Astrocyte (in vitro differentiated cells and primary cell): ENCODE data around the gene METAP1D. TPM values are rescaled to one million over a fixed set of nuclear protein-coding genes. Genes with fewer than 3 reads are reported as not detected.

Source experiments
- DNase-seq: peaks from one replicate; pipeline ENCODE4 v3.0.0-alpha.2; 2010; ENCODE audit warnings: low read depth
- FAIRE-seq: peaks from 2 replicates; lab custom pipeline; 2011; peaks lifted over from hg19 to GRCh38; lab: Jason Lieb, UNC
- H2AFZ ChIP-seq: 2 replicates; pipeline ENCODE4 v1.6.0; 2012; ENCODE audit warnings: low read depth, low read length, inconsistent platforms
- H3K27ac ChIP-seq: 2 replicates; pipeline ENCODE4 v1.5.1; 2011; ENCODE audit warnings: low read depth, low read length, inconsistent platforms
- H3K27me3 ChIP-seq: 2 replicates; pipeline ENCODE4 v1.6.0; 2011; ENCODE audit warnings: low read length, inconsistent platforms; ENCODE audit not compliant: insufficient read depth
- H3K36me3 ChIP-seq: 2 replicates; pipeline ENCODE4 v1.5.1; 2011; ENCODE audit warnings: low read length, inconsistent platforms; ENCODE audit not compliant: insufficient read depth
- H3K4me1 ChIP-seq: 2 replicates; pipeline ENCODE4 v1.5.1; 2011; ENCODE audit warnings: low read length, inconsistent platforms; ENCODE audit not compliant: insufficient read depth
- H3K4me2 ChIP-seq: 2 replicates; pipeline ENCODE4 v1.6.0; 2012; ENCODE audit warnings: low read length, inconsistent platforms
- H3K4me3 ChIP-seq: 2 replicates; pipeline ENCODE4 v1.5.1; 2011; ENCODE audit warnings: low read depth, mild to moderate bottlenecking, low read length, inconsistent platforms; ENCODE audit not compliant: insufficient read depth
- H3K79me2 ChIP-seq: 2 replicates; pipeline ENCODE4 v1.6.0; 2012; ENCODE audit warnings: mild to moderate bottlenecking, low read length, inconsistent platforms; ENCODE audit not compliant: insufficient read depth
- H3K9ac ChIP-seq: 2 replicates; pipeline ENCODE4 v1.6.0; 2012; ENCODE audit warnings: mild to moderate bottlenecking, low read length, inconsistent platforms
- H3K9me3 ChIP-seq: 2 replicates; pipeline ENCODE4 v1.5.1; 2012; ENCODE audit warnings: low read depth, mild to moderate bottlenecking, low read length, inconsistent platforms; ENCODE audit not compliant: insufficient read depth
- H4K20me1 ChIP-seq: 2 replicates; pipeline ENCODE4 v1.6.0; 2012; ENCODE audit warnings: low read length, inconsistent platforms; ENCODE audit not compliant: insufficient read depth
- H3K27ac Mint-ChIP-seq: one replicate; pipeline ENCODE4 v1.8.0; 2021; ENCODE audit warnings: mild to moderate bottlenecking, mixed read lengths; ENCODE audit not compliant: unreplicated experiment
- H3K27me3 Mint-ChIP-seq: one replicate; pipeline ENCODE4 v1.8.0; 2021; ENCODE audit warnings: low read depth, mixed read lengths; ENCODE audit not compliant: unreplicated experiment
- H3K36me3 Mint-ChIP-seq: one replicate; pipeline ENCODE4 v1.8.0; 2021; ENCODE audit warnings: low read depth, mixed read lengths; ENCODE audit not compliant: unreplicated experiment
- H3K4me1 Mint-ChIP-seq: one replicate; pipeline ENCODE4 v1.8.0; 2021; ENCODE audit warnings: low read depth, mixed read lengths; ENCODE audit not compliant: unreplicated experiment
- H3K4me3 Mint-ChIP-seq: one replicate; pipeline ENCODE4 v1.8.0; 2021; ENCODE audit warnings: mild to moderate bottlenecking, moderate library complexity, mixed read lengths; ENCODE audit not compliant: unreplicated experiment
- H3K9me3 Mint-ChIP-seq: one replicate; pipeline ENCODE4 v1.8.0; 2021; ENCODE audit warnings: mild to moderate bottlenecking, mixed read lengths; ENCODE audit not compliant: unreplicated experiment
- CTCF ChIP-seq: IDR thresholded peaks from 2 replicates; pipeline ENCODE4 v1.5.1; 2011; ENCODE audit warnings: low read depth, mild to moderate bottlenecking, inconsistent platforms, low read length, moderate library complexity; ENCODE audit not compliant: insufficient read depth
- EZH2 ChIP-seq: IDR thresholded peaks from 2 replicates; pipeline ENCODE4 v1.6.1; 2012; ENCODE audit warnings: mild to moderate bottlenecking, low read length, inconsistent platforms; ENCODE audit not compliant: insufficient read depth
- total RNA-seq: library from RNA; stranded (reverse); gene quantifications from 2 replicates; pipeline ENCODE4 v1.2.1, GENCODE V29; 2021

The METAP1D gene
- total RNA-seq, 1 donor from 2014 or later: 6.5 TPM

DNA sequence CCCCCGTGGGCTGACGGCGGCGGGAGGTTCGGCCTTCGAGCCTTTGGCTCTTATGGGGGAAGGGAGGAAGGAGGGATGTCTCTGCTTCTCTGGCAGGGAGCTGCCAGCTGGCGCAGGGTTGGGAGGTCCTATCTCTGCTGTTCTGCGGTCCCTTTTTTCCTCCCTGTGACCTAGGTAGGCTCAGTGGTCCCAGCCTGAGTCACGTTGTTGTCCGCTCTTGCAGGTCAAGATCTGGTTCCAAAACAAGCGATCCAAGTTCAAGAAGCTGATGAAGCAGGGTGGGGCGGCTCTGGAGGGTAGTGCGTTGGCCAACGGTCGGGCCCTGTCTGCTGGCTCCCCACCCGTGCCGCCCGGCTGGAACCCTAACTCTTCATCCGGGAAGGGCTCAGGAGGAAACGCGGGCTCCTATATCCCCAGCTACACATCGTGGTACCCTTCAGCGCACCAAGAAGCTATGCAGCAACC is 88.1 kb downstream of the METAP1D start:
- Mint-ChIP-seq H3K27me3 (peaks cover 83% of the 10 kb centered on the region), H3K36me3 (peaks cover 2% of the 10 kb centered on the region), H3K4me1 (peaks cover 5% of the 10 kb centered on the region), H3K27ac (peak overlapping the region; percentile 66), H3K4me3 (no peak overlapping the region), H3K9me3 (peaks cover 24% of the 10 kb centered on the region)
- no peak overlapping the region for H3K4me3 ChIP-seq
- H3K9ac ChIP-seq: no peak overlapping the region
- no peak for DNase-seq
- no peak for FAIRE-seq
- peaks cover 94% of the 10 kb centered on the region for H3K27me3 ChIP-seq
- H2AFZ ChIP-seq: no peak overlapping the region
- H3K4me2 ChIP-seq: no peak overlapping the region
- H3K9me3 ChIP-seq: peaks cover 6% of the 10 kb centered on the region
- H3K4me1 ChIP-seq: peaks cover 6% of the 10 kb centered on the region
- no peaks in the 10 kb centered on the region for H3K36me3 ChIP-seq
- H4K20me1 ChIP-seq: peaks cover 34% of the 10 kb centered on the region
- TF ChIP-seq EZH2 (peak; percentile 1), CTCF (no peak)
- no peak overlapping the region for H3K27ac ChIP-seq
- H3K79me2 ChIP-seq: no peaks in the 10 kb centered on the region

DNA sequence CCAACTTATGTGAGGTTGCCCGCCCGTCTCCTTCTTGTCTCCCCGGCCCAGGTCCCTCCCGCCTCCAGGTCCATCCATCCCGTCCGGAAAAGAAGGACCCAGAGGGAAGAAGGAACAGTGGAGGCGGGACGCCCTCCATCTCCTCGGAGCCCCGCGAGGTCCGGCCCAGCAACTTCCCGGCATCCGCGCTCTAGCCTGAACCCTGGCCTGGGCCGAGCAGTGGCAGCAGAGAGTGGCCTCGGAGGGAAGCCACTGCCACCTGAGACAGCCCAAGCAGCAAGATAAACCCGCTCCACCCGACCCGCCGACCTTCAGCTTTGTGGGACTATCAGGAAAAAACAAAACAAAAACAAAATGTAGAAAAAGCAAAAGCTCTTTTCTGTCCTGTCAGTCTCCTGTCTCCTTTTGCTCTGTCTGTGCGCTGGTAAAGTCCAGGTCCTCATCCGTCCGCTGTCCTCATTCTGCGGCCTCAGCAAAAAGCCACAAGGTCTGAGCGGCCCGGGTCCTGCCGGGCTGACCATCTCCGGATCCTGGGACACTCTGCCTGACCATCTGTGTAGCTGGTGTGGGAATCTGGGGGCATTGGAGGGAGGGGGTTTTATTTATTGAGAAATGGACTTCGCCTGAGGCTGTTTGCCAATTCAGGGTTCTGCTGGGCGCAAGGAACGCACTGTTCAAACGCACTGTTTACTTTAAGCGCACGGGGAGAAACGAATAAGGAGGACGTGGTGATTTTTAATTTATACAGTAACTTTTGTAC is 88.7 kb downstream of the METAP1D start:
- Mint-ChIP-seq H3K4me3 (no peak overlapping the region), H3K4me1 (peaks cover 5% of the 10 kb centered on the region), H3K9me3 (peaks cover 27% of the 10 kb centered on the region), H3K27me3 (peaks cover 85% of the 10 kb centered on the region), H3K27ac (peak overlapping the region; percentile 84), H3K36me3 (peaks cover 2% of the 10 kb centered on the region)
- no peak for DNase-seq
- peaks cover 94% of the 10 kb centered on the region for H3K27me3 ChIP-seq
- H4K20me1 ChIP-seq: peaks cover 34% of the 10 kb centered on the region
- H3K27ac ChIP-seq: no peak overlapping the region
- no peaks in the 10 kb centered on the region for H3K79me2 ChIP-seq
- peaks cover 6% of the 10 kb centered on the region for H3K4me1 ChIP-seq
- no peak overlapping the region for H3K4me2 ChIP-seq
- H3K9me3 ChIP-seq: peaks cover 6% of the 10 kb centered on the region
- no peak overlapping the region for H3K9ac ChIP-seq
- no peak for FAIRE-seq
- H2AFZ ChIP-seq: no peak overlapping the region
- H3K4me3 ChIP-seq: no peak overlapping the region
- no peaks in the 10 kb centered on the region for H3K36me3 ChIP-seq
- TF ChIP-seq CTCF (no peak), EZH2 (peak; percentile 85)

GRCh38 chr2:172089005-172089504 is 89.3 kb downstream of the METAP1D start:
- peak overlapping the region; percentile 84 for H3K27ac Mint-ChIP-seq
- DNase-seq: no peak
- no peak overlapping the region for H3K4me2 ChIP-seq
- H2AFZ ChIP-seq: no peak overlapping the region
- H3K9me3 ChIP-seq: peaks cover 6% of the 10 kb centered on the region
- peaks cover 2% of the 10 kb centered on the region for H3K36me3 Mint-ChIP-seq
- peaks cover 94% of the 10 kb centered on the region for H3K27me3 ChIP-seq
- FAIRE-seq: no peak
- no peak overlapping the region for H3K4me3 ChIP-seq
- H4K20me1 ChIP-seq: peaks cover 35% of the 10 kb centered on the region
- H3K4me1 Mint-ChIP-seq: peaks cover 5% of the 10 kb centered on the region
- peak overlapping the region; percentile 62 for H3K4me3 Mint-ChIP-seq
- peaks cover 21% of the 10 kb centered on the region for H3K9me3 Mint-ChIP-seq
- no peak overlapping the region for H3K9ac ChIP-seq
- no peak for TF ChIP-seq EZH2
- no peak for TF ChIP-seq CTCF
- no peaks in the 10 kb centered on the region for H3K36me3 ChIP-seq
- peaks cover 6% of the 10 kb centered on the region for H3K4me1 ChIP-seq
- no peaks in the 10 kb centered on the region for H3K79me2 ChIP-seq
- H3K27me3 Mint-ChIP-seq: peaks cover 83% of the 10 kb centered on the region
- no peak overlapping the region for H3K27ac ChIP-seq
